T follicular helper cell (primary cell): ENCODE measurements around the gene DZIP1.

Experiments
- DNase-seq: peaks from one replicate; pipeline ENCODE4 v3.0.0-alpha.2; 2020; ENCODE audit warnings: low read depth

DZIP1 gene

DNA sequence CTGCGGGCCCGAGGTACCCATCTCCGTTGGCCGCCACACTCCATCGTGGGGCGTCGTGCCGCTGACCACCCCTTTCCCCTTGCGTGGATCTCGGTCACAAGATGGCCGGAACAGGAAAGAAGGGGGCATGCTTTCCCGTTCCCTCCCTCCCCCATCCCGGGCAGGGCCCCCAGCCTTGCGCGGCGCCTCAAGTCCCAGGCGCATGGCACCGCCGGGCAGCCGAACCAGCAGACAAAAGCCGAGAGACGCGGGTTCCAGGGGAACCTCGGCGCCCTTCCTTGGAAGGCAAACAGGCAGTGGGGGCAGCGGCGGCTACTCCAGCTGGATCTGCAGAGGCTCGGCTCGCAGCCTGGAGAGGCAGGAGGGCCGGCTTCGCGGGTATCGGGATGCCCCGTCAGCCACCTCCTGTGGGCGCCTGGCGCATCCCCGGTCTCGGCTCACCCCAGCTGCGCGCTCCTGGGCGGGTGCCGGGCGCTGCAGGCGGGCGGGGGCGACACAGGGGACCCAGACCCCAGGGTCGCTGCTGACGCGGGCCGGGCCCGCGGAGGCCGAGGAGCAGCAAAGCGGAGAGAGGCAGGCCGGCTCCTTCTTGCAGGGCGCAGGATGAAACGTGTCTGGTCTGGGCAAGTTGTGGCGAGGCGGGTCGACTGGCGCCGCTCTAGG lies 439 bp downstream of the DZIP1 start:
- no peak for DNase-seq

DNA sequence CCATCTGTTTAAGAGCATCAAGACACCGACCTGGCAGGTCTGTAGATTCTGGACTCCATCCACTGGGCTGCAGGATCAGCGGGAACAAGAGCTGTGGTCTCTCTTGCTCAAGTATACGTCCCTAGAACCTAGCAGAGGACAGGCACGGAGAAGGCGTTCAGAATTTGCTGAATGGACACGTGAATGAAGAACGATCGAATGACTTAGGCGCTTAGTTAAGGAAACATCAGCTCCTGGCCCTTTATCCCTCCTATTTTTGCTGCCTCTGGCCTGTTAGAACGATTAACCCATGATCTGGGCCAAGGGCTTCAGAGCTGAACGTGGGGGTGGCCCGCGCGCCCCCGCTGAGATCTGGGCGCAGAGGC lies 953 bp downstream of the DZIP1 start:
- DNase-seq, result no peak

DNA sequence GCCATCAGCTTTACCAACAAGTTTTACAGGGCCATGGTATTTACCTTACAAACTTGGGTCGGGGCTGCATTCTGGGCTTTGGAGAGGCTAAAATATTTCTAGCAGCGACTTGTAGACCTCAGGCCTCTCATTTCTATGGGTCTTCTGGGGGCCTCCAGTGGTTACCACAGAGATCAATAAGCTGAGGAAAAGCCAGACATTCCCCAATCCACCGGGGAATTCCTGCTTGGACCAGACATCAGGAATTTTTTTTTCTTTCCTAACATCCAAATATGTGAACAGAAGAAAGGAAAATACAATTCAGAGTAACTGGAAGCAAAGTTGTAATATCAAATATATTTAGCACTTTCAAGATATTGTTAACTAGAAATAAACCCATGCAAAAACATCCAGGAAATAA lies 1.5 kb downstream of the DZIP1 start:
- DNase-seq, result no peak

DNA sequence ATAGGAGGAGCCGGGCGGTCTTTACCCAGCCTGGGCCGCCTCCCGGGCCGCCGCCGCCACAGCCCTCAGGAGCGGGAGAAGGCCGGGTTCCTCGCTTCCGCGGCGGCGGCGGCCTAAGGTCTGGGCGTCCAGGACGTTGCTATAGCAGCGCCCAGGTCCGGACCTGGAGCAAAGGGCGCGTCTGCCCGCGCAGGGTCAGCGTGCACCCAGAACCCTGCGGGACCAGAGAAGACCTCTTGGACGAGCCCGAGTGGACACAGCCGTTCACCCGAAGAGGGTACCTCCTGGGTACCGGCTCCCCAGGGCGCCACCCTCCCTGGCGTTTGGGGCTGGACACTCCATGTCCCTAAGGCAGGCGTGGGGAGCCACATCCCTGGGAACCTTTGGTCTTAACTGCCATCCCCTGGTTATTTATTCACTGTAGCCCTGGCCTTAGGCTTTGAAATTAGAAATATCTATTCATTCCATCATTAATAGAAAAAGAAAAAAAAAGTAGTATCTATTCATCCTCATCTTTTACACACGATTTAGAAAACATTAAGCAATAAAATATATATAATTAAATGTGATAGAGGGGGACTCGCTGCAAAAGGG lies 2.4 kb downstream of the DZIP1 start:
- DNase-seq, result no peak

DNA sequence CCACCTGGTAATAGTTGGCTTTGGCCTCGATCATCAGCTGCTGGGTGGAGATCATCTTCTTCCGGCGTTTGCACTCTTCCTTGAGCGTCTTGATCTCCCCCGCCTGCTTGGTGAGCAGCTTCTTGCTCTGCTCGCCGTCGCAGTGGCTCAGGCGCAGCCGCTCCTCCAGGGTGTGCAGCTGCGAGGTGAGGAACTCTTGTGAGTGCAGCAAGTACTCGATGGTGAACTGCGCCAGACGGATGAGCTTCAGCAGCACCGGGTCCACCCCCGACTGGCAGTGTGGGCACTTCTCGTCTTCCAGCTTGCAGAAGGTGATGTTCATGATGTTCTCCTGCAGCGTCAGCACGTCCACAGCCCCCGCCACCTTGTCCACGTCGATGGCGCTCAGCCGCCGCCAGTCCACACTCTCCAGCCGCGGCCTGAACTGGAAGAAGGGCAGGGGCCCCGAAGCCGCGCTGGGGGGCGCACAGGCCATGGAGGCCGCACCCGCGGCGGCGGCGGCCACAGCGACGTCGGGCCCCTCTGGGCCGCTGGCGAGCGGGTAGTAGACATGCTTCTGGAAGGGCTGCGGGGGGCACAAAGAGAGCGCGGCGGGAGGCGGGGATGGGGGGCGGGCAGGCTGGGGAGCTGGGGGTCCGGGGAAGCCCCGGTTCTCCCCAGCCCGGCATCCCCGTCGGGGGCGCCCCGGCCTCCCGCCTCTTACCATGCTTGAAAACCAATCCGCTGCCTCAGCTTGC lies 3.0 kb downstream of the DZIP1 start:
- DNase-seq, result no peak

DNA sequence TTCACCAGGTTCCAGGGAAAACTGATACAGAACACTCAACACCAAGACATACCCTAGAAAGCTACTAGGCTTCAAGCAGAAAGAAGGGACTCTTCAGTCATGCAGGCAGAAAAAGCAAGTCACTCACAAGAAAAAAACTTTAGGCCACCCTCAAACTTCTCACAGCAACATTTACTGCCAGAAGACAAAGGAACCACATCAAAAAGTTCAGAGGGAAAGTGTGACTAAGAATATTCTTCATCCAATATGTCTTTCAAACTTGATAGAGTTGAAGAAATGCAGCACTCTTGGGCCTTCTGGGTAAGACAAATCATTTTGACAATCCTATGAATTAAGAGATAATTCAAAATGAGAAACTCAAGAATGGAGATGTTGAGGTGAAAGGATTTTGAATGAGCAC lies 7.7 kb downstream of the DZIP1 start:
- no peak for DNase-seq

DNA sequence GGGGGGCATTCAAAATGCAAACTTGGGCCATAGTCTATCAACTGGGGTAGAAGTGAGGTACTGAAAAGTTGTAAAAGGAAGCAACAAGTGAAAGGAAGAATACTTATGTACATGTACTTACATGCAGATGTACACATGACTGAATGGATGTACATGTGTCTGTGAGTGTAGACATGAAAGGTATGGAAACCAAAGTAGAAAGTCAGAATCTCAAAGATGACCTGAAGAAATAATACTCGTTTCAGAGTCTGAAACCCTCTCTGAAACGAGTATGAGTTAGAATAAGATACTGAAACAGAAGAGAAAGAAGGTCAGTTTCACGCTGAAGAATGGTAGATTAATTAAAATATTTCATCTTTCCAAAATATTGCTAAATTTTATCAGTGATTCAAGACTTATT lies 13.9 kb downstream of the DZIP1 start:
- DNase-seq, result no peak

DNA sequence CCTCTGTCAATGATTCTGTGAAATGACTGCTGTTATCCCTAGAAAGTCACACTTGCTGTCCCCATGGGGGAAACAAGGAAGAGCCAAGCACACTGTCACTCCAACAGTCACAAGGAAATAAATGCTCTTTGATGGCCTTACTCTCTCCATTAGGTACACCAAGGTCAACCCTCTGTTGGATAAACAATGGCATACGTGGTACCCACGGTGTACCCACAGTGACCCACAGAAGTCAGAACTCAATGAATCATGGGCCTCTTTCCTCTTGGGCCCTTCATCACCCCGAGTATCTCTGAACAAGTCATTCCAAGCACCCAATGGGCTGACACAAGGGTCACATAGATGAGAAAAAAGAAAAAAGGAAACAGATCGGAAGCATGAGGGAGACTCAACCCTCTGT lies 15.4 kb downstream of the DZIP1 start:
- DNase-seq, result no peak

DNA sequence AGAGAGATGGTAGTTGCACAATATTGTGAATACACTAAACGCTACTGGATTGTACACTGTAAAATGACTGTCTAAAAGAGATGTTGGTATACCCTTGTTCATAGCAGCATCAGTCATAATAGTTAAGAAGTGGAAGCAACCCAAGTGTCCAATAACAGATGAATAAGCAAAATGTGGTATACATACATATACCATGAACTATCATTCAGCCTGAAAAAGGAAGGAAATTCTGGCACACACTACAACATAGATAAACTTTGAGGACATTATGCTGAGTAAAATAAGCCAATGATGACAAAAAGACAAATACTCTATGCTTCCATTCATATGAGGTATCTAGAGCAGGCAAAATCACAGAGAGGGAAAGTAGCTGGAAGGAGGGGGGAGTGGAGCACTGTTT lies 16.0 kb downstream of the DZIP1 start:
- DNase-seq, result no peak

DNA sequence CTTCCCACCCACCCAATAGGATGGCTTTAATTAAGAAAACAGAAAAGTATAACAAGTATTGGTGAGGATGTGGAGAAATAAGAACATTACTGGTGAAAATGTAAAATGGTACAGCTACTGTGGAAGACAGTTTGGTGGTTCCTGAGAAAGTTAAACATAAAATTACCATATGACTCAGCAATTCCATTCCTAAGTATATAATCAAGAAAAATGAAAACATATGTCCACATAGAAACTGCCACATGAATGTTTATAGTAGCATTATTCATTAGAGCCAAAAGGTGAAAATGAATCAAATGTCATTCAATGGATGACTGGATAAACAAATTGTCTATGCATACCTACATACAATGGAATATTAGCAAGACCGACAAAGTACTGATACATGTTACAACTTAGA lies 16.9 kb downstream of the DZIP1 start:
- DNase-seq, result no peak

DNA sequence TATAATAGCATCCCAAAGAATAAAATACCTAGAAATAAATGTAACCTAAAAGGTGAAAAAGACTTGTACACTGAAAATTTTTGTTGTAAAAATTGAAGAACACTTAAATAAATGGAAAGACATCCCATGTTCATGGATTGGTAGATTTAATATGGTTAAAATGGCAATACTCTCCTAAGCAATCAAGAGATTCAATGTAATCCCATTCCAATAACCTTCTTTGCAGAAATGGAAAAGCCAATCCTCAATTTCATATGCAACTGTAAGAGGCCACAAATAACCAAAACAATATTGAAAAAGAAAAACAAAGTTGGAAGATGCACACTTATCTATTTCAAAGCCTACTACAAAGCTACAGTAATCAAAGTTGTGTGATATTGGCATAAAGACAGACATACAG lies 17.7 kb downstream of the DZIP1 start:
- no peak for DNase-seq

DNA sequence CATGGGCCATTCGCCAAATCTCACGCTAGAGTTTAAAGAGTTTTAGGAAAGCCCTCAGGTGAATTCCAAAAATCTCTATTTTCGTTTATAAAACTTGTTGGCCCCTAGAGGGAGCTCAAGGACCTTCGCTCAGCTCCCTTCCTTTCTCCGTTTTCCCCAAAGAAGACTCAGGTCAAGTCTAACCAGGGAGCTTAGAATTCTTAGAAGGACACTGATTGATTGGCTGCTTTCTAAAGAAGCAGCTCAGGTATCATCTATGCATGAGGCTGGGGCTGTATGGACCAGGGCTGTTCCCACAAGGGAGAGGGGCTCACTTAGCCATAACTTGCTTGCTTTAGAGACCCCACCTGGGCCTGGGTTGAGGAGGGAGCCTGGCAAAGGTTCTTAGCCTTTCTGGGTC lies 20.5 kb downstream of the DZIP1 start:
- DNase-seq, result no peak

DNA sequence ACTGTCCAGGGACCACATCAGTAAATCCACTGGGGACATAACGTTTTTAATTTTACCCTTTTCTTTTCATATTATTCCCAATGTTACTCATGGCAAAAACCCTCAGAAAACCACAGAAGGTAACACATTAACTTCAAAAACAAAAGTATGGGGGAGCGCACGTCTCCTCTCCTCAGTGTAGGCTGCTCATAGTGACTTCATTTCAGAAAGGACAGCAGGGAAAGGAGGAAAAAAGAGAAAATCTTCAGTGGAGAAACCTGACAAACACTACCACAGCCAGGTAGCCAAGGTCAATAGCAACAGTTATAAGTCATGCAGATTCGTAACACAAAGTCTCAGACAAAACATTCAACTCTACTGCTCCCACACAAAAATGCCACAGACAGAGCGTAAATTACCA lies 21.4 kb downstream of the DZIP1 start:
- DNase-seq, result no peak

DNA sequence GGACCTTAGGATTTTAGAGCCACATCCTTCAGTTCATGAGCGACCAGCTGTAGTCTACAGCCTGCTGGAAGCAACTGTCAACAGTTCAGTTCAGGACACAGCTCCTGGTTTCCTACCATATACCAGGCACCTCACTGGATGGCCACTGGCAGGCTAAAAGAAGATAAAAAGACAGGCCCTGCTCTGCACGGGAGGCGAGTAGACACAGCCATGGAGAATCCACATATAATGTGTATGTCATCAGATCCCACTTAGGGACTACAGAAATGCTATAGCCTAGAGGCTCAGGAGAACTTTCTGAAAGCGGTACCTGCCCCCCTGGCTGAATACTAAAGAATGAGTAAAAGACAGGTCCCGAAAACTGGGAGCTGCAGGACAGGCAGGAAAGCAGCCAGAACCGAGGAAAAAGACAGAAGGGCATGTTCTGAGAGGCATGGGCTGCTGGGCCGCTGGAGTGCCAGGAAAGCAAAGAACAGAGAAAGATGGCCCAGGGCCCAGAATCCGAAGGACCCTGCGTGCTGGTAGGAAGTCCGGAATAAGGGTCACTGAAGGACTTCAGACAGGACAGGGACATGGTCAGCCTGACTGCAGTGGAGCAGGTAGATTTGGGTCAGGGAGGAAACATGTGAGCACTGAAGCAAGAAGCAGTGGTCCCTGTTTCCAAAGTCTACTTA lies 23.5 kb downstream of the DZIP1 start:
- DNase-seq, result no peak

DNA sequence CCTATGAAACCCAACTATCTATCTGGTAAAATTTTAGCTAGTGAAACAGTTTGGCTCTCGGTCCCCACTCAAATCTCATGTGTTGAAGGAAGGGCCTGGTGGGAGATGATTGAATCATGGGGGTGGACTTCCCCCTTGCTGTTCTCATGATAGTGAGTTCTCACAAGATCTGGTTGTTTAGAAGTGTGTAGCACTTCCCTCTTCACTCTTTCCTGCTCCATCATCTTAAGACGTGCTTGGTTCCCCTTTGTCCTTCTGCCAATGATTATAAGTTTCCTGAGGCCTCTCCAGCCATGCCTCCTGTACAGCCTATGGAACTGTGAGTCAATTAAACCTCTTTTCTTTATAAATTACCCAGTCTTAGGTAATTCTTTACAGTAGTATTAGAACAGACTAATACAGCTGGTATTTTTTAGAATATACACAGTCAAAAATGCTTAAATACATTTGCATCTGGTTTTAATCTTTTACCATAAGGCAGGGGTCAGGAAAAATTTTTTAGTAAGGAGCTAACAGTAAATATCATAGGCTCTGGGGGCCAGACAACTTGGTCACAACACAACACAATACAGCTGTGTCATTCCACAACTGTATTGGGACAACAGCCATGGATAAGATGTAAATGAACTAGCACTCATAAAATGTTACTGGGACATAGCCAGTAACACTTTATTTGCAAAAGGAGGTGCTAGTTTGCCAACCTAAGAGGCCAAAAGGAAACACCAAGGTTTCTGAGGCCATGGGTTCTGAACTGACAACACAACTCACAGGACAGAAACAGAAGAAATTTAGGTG lies 24.3 kb downstream of the DZIP1 start:
- DNase-seq, result no peak

DNA sequence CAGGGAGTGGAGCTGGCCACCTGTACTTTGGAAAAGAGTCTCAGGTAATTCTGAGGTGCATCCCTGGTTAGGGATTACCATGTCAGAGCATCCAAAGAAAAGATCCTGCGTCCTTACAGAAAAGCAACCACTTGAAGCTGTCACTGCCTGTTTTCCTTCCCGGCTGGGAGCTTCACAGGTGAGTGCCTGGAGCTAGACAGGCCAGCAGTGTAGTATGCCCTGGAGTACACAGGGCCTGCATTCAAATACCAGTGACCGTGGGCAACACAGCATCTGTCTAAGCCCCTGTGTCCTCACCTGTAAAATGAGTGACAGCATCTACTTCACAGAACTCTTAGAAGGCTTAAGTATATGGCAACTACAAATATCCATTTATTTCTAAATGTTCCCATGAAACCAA lies 29.0 kb downstream of the DZIP1 start:
- no peak for DNase-seq

DNA sequence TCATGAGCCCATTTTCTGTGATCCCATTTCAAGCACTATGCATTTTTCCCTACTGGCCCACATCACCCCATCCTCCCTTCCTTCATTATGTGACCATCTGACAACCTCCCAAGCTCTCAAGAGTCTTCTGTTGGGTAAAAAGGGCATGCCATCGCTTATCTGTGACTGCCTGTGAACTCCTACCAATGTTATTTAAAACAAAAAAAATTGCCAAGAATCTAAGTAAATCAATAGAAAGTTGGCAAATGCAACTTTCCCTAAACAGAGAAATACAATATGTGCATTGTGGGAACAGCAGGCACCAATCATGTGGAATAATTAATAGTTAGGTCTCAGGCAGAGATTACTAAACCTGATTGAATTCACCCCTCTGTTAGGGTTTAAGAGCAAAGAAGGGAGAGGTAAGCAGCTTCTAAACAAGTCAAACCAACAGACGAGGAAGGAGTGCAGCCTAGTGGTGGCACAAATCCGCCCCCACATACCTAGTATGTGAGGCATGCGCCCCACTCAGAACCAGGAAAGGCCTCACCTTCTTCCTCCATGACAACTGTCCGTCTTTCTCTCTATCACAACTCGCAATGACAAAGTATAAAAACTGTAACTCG lies 29.8 kb downstream of the DZIP1 start:
- no peak for DNase-seq

DNA sequence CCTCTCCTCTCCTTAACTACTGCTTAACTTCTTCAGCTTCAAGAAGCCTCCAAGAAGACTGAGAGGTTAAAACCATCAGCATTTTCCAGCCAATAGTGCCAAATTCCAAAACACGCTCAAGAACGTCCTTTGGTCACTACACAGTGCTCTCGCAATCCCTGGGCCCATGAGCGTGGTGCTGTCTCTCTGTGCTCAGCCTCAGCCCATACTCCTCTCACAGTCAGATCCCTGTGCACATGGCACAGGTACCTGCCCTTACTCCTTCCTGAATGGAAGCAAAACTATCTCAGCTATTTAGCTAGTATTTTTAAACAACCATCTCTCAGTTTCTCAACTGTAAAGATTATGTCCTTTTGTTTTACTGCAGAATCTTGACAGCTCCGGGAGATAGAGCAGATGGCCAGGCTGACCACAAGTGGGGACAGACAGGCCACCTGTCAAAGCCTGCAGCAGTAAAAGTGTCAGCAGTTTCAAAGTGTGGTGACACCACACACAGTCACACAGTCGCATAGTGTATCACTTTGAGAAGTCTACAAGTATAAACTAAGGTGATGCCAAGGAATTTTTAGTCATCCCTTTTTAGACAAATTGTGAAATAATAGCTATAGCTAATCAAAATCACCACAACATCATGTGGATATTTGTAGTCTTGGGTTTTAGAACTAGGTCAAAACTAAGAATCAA lies 35.7 kb downstream of the DZIP1 start:
- DNase-seq, result no peak

DNA sequence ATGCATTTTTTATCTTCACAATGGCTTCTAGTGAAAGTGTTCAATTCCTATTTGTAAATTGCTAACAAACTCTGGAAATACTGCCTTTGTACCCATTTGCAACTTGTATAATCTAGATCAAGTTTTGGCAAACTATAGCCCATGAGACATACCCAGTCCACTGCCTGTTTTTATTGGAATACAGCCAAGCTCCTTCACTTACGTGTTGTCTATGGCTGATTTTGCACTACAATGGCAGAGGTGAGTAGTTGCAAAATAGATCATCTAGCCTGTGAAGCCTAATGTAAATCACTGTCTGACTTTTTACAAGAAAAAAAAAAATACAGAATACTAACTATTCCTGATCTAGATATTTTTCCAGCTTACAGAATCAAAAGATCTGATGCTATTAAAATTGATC lies 37.1 kb downstream of the DZIP1 start:
- no peak for DNase-seq

DNA sequence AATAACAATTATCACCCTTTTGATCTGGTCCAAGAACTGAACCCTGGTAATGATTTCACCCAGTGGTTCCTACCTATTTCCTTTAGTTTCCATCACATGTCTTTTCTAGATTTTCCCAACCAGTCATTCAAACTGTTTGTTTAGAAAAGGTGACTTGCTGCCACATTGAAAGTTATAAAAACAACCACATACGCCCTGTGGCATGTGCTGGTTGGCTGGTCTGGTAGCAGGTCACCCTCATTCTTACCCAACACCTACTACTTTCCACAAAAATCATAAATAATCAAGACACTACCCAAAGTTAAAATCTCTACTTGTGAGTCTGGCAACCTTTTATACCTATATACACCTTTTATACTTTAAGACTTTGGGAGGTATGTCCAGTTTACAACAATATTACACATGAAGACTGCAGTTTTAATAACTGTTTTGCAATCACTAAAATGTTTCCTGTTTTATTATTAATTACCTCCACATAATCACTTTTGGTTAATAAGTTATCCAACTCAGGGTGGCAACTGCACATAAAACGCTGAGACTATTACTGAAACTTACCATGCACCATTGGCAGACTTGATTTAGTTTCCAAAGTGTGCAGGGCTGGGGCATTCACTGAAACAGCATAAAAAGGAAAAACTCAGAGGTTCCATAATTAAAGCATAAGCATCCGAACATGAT lies 38.9 kb downstream of the DZIP1 start:
- no peak for DNase-seq

DNA sequence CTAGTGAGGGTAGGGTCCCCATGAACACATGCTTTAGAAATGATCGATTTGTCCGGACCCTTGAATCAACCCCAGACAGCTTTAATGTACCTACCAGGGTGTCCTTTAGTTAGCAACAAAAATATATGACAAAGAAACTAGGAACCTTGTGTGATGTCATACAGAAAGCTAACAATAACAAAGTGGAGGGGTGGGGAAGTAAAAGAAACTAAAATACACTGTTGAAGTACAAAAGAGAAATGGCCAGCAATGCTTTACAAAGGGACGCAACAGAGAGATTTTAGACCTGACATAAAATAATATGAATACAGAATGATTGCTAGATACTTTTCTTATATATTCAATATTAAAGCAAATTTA lies 40.0 kb downstream of the DZIP1 start:
- DNase-seq, result no peak
